IPS-20b (cell line): ENCODE results near the gene FKBP1A.
A peak's percentile ranks its signal among the peaks of the same experiment; 100 is the strongest.

Experiments
- H3K27ac ChIP-seq: one replicate; pipeline ENCODE4 v1.5.1; 2013; ENCODE audit warnings: low read length
- H3K27me3 ChIP-seq: 2 replicates; pipeline ENCODE4 v1.6.1; 2013; ENCODE audit warnings: mild to moderate bottlenecking, low read length, inconsistent platforms; ENCODE audit not compliant: insufficient read depth
- H3K36me3 ChIP-seq: 2 replicates; pipeline ENCODE4 v1.6.1; 2013; ENCODE audit warnings: low read depth, mild to moderate bottlenecking, inconsistent platforms, low read length, moderate library complexity; ENCODE audit not compliant: insufficient read depth
- H3K4me1 ChIP-seq: 2 replicates; pipeline ENCODE4 v1.6.1; 2013; ENCODE audit warnings: mild to moderate bottlenecking, control low read depth, inconsistent platforms, low read length, moderate library complexity; ENCODE audit not compliant: insufficient read depth
- H3K4me3 ChIP-seq: 2 replicates; pipeline ENCODE4 v1.5.1; 2013; ENCODE audit warnings: mild to moderate bottlenecking, low read length, inconsistent platforms
- H3K9ac ChIP-seq: 2 replicates; pipeline ENCODE4 v1.6.1; 2013; ENCODE audit warnings: low read depth, mild to moderate bottlenecking, inconsistent platforms, low read length, moderate library complexity
- H3K9me3 ChIP-seq: 2 replicates; pipeline ENCODE4 v1.6.1; 2013; ENCODE audit warnings: mild to moderate bottlenecking, low read depth, low read length, inconsistent platforms; ENCODE audit not compliant: insufficient read depth

The FKBP1A gene

DNA sequence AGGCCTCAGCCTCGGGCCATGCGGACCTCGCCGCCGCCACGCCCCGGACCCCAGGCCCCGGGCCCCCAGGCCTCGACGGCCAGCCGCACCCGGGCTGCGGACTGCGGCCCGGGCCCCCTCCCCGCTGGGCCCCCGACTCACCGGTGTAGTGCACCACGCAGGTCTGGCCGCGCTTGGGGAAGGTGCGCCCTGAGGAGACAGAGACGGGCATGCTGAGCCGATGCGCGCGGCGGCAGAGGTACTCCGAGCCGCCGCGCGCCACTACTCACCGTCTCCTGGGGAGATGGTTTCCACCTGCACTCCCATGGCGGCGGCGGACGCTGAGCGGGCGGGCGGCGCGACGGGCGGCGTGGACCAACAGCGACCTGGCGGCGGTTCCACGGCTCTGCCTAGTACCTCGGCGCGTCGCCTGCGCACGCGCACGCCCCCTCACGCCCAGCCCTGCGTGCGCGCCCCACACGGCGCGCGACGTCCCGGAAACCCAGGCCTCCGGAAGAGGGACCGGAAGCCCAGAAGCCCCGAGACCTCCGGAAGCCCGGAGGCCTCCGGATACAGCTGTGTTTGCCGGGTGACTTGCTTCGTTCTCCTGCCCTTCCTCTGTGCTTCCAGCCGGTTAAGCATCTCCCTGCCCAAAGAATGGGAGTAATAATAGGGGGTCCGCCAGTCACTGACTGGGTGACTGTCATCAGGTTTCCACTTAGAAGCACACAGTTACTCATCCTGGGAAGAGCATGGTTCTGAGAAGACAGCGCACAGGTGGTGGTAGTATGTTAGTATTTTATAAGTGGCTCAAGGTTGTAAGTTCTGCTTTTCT, at the start of gene FKBP1A:
Gene FKBP1A, minus strand, starts transcription at position 362 of the 814 bp plus-strand sequence. Its CDS starts 56 bp downstream, at position 306.
- peak within 1 kb of the TSS; percentile 78; the same call in 1 of the 2 replicates for H3K9ac ChIP-seq
- no peaks in the 10 kb centered on the region for H3K9me3 ChIP-seq
- H3K27ac ChIP-seq, result peak within 1 kb of the TSS; percentile 40
- peaks cover 42% of the 10 kb centered on the region for H3K27me3 ChIP-seq
- peaks cover 4% of the 10 kb centered on the region; the same call in 1 of the 2 replicates for H3K36me3 ChIP-seq
- peak within 1 kb of the TSS; percentile 82 for H3K4me3 ChIP-seq
- peaks cover 21% of the 10 kb centered on the region for H3K4me1 ChIP-seq

DNA sequence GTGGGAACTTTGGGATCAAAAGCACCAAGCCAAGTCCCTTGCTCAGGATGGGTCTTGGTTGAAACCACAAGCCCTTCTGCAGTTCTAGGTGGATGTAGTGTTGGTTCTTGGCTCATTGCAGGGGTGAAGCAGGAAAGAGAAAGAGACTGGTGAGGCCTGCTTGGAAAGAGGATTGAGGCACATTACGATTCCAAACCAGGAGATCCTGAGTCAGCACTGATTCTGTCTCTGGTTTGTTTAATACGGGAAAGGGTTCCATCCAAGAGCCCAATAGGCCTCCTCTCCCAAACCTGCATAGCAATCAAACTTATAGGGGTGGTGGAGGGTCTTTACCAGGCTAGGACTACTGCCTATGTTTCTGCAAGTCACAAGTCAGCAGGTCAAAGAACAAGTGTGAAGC, 49.5 kb upstream of the FKBP1A start:
- H3K36me3 ChIP-seq, result peaks cover 57% of the 10 kb centered on the region

GRCh38 chr20:1441133-1441532, 48.3 kb upstream of the FKBP1A start:
- Histone ChIP-seq H3K9me3 (no peaks in the 10 kb centered on the region), H3K36me3 (peaks cover 45% of the 10 kb centered on the region), H3K4me3 (no peak overlapping the region), H3K27me3 (no peaks in the 10 kb centered on the region), H3K9ac (no peak overlapping the region), H3K27ac (no peak overlapping the region), H3K4me1 (no peaks in the 10 kb centered on the region)

More for the DNA sequence above, 49.5 kb upstream of the FKBP1A start:
- Histone ChIP-seq H3K27ac (no peak overlapping the region), H3K9ac (no peak overlapping the region), H3K4me3 (no peak overlapping the region), H3K4me1 (no peaks in the 10 kb centered on the region), H3K27me3 (no peaks in the 10 kb centered on the region), H3K9me3 (no peaks in the 10 kb centered on the region)

GRCh38 chr20:1440024-1440423, 47.2 kb upstream of the FKBP1A start:
- H3K9ac ChIP-seq, result no peak overlapping the region
- no peaks in the 10 kb centered on the region for H3K4me1 ChIP-seq
- no peaks in the 10 kb centered on the region for H3K9me3 ChIP-seq
- H3K27ac ChIP-seq, result no peak overlapping the region
- no peaks in the 10 kb centered on the region for H3K27me3 ChIP-seq
- H3K36me3 ChIP-seq, result peaks cover 34% of the 10 kb centered on the region
- no peak overlapping the region for H3K4me3 ChIP-seq

- Histone ChIP-seq H3K4me3 (no peak overlapping the region), H3K9ac (no peak overlapping the region), H3K4me1 (no peaks in the 10 kb centered on the region), H3K27ac (no peak overlapping the region), H3K27me3 (no peaks in the 10 kb centered on the region), H3K36me3 (peaks cover 18% of the 10 kb centered on the region), H3K9me3 (peaks cover 11% of the 10 kb centered on the region)
Observed at GRCh38 chr20:1438361-1438760, 45.5 kb upstream of the FKBP1A start.

DNA sequence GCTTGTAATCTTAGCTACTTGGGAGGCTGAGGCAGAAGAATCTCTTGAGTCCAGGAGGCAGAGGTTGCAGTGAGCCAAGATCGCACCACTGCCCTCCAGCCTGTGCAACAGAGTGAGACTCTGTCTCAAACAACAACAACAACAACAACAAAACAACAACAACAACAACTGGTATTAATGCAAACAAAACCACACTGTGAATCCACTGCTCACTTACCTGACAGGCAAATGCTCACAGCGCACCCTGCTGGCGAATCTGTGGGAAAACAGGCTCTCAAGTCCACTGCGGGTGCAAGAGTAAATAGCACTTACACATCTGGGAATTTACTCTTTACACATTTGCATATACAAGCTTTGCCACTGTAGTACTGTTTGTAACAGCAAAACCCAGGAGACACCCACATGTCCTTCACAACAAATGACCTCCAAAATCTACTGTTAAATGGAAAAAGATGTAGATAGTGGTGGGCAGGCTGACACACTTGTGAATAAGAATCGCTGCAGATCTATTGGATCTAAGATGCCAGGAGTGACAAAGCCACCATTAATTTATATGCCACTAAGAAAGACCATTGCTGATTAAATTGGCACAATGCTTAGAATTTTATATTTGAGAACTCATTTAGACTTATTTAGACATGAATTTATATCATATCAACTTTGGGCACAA, 44.5 kb upstream of the FKBP1A start:
- no peak overlapping the region for H3K4me3 ChIP-seq
- H3K9ac ChIP-seq, result no peak overlapping the region
- H3K27me3 ChIP-seq, result no peaks in the 10 kb centered on the region
- H3K4me1 ChIP-seq, result no peaks in the 10 kb centered on the region; the same call in 1 of the 2 replicates
- H3K36me3 ChIP-seq, result peaks cover 8% of the 10 kb centered on the region; the same call in 1 of the 2 replicates
- peaks cover 19% of the 10 kb centered on the region for H3K9me3 ChIP-seq
- no peak overlapping the region for H3K27ac ChIP-seq

- Histone ChIP-seq H3K4me1 (no peaks in the 10 kb centered on the region; the same call in 1 of the 2 replicates), H3K27me3 (no peaks in the 10 kb centered on the region), H3K27ac (no peak overlapping the region), H3K9ac (no peak overlapping the region), H3K36me3 (no peaks in the 10 kb centered on the region; the same call in 1 of the 2 replicates), H3K4me3 (no peak overlapping the region), H3K9me3 (peaks cover 22% of the 10 kb centered on the region)
Observed at GRCh38 chr20:1436263-1436662, 43.4 kb upstream of the FKBP1A start.

DNA sequence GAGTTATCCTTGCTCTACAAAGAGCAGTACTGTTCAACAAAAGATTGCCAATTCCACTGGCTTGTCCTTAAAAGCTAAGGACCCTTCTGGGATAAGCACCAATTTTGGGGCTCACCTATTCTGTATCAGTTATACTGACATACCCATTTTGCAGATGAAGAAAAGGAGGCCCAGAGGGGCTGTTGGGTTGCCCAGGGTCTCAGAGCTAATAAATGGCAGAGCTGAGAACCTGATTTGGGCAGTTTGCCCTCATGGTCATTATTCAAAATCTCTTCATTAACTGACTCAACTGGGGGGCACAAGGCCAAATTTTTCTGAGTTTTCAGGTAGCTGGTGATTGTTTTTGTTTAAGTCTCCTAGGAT, 42.5 kb upstream of the FKBP1A start:
- H3K36me3 ChIP-seq, result no peaks in the 10 kb centered on the region; the same call in 1 of the 2 replicates
- no peak overlapping the region for H3K9ac ChIP-seq
- peaks cover 22% of the 10 kb centered on the region for H3K9me3 ChIP-seq
- peaks cover 7% of the 10 kb centered on the region; the same call in 1 of the 2 replicates for H3K4me1 ChIP-seq
- no peak overlapping the region for H3K27ac ChIP-seq
- no peaks in the 10 kb centered on the region for H3K27me3 ChIP-seq
- H3K4me3 ChIP-seq, result no peak overlapping the region

GRCh38 chr20:1434571-1435336, 41.9 kb upstream of the FKBP1A start:
- peaks cover 22% of the 10 kb centered on the region for H3K9me3 ChIP-seq
- no peaks in the 10 kb centered on the region for H3K27me3 ChIP-seq
- no peak overlapping the region for H3K4me3 ChIP-seq
- H3K36me3 ChIP-seq, result no peaks in the 10 kb centered on the region; the same call in 1 of the 2 replicates
- no peak overlapping the region for H3K27ac ChIP-seq
- H3K4me1 ChIP-seq, result peaks cover 10% of the 10 kb centered on the region; the same call in 1 of the 2 replicates
- H3K9ac ChIP-seq, result no peak overlapping the region

- Histone ChIP-seq H3K36me3 (no peaks in the 10 kb centered on the region; the same call in 1 of the 2 replicates), H3K27ac (no peak overlapping the region), H3K27me3 (no peaks in the 10 kb centered on the region), H3K4me3 (no peak overlapping the region), H3K9ac (no peak overlapping the region), H3K4me1 (peaks cover 26% of the 10 kb centered on the region; the same call in 1 of the 2 replicates), H3K9me3 (peaks cover 22% of the 10 kb centered on the region)
Observed at GRCh38 chr20:1431158-1431557, 38.3 kb upstream of the FKBP1A start.

DNA sequence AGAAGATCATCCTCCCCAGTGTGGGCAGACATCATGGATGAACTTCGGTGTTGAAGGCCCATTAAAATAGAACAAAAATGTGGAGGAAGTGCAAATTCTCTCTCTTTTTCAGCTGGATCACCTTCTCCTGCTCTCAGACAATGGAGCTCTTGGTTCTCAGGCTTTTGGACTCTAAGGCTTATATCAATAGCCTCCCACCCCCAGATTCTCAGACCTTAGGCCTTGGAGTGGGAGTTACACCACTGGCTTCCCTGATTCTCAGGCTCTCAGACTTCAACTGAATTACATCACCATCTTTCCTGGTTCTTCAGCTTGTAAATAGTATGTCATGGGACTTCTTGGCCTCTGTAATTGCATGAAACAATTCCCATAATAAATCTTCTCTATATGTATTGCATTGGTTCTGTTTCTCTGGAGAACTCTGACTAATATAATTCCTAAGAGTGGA, 37.2 kb upstream of the FKBP1A start:
- H3K27me3 ChIP-seq, result no peaks in the 10 kb centered on the region
- no peak overlapping the region for H3K9ac ChIP-seq
- no peak overlapping the region for H3K4me3 ChIP-seq
- H3K36me3 ChIP-seq, result no peaks in the 10 kb centered on the region; the same call in 1 of the 2 replicates
- H3K4me1 ChIP-seq, result peaks cover 28% of the 10 kb centered on the region; the same call in 1 of the 2 replicates
- H3K27ac ChIP-seq, result no peak overlapping the region
- H3K9me3 ChIP-seq, result peaks cover 22% of the 10 kb centered on the region
